D721Med (cell line): ENCODE measurements around the gene STX1A.

Source experiments
- DNase-seq: peaks from one replicate; pipeline ENCODE4 v3.0.0; 2011; ENCODE audit warnings: low spot score; ENCODE audit not compliant: insufficient read length
- FAIRE-seq: peaks from 2 replicates; lab custom pipeline; 2011; peaks lifted over from hg19 to GRCh38; lab: Jason Lieb, UNC
- TF ChIP-seq, protein P1 (sequence below): IDR thresholded peaks from 2 replicates; pipeline ENCODE4 v1.5.1; 2012; ENCODE audit warnings: mild to moderate bottlenecking, control low read depth; ENCODE audit not compliant: insufficient read depth; ENCODE audit errors: missing control alignments

STX1A gene

DNA sequence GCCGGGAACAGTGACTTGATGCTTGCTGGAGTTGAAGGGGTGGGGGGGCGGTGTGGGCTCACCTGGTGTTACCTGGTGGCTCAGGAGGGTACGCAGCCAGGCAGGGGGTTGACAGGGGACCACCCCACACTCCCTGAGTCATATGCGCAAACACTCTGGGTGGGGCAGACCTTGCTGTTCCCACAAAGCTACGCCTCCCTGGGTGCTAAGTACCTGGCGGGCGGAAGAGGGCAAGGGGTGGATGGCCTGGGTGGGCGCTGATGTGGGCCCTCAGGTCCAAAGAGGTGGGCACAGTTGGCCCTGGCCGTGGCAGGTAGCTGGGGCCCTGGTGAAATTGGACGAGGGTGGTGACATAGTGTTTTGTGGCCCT is 13.9 kb downstream of the STX1A start:
- FAIRE-seq (no peak), DNase-seq (no peak)

DNA sequence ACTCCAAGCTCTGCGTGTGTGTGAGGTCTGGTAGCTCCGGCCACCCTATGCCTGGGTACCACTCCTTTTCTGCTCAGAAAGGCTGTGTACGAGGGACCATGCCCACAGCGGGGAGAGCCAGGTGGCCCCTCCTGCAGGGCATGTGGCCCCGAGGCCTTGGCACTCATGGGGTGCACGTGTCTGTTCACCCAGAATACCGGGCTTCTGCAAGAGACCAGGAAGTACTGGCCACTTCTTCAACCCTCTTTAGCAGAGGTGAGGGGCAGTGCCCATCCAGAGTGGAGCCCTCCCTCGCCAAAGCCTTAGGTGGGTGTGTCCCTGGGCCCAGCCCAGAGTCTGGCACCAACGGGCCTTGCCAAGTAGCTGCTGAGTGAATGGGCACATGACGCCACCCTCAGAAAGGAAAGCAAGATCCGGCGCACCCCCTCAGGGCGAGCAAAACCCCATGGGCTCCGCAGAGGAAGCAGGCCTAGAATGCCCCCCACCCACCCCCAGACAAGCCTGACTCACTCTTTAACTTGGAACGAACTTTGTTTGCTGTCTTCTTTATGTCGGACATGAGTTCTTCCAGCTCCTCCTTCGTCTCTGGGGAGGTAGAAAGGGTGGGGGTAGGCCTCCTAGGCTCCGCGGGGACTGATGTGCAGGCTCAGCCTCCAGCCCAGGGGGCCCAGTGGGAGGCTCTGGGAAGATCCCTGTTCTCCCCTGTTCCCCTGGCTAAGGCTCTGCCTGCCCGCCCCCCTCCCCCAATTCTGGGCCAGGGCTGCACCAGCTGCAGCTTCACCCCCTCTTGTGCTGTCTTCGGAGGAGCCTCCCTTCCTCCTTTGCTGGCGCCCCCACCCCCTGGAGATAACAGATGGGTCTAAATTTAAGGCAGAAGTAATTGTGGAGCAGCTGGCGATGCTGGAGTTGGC is 14.6 kb downstream of the STX1A start:
- TF ChIP-seq, protein P1, sequence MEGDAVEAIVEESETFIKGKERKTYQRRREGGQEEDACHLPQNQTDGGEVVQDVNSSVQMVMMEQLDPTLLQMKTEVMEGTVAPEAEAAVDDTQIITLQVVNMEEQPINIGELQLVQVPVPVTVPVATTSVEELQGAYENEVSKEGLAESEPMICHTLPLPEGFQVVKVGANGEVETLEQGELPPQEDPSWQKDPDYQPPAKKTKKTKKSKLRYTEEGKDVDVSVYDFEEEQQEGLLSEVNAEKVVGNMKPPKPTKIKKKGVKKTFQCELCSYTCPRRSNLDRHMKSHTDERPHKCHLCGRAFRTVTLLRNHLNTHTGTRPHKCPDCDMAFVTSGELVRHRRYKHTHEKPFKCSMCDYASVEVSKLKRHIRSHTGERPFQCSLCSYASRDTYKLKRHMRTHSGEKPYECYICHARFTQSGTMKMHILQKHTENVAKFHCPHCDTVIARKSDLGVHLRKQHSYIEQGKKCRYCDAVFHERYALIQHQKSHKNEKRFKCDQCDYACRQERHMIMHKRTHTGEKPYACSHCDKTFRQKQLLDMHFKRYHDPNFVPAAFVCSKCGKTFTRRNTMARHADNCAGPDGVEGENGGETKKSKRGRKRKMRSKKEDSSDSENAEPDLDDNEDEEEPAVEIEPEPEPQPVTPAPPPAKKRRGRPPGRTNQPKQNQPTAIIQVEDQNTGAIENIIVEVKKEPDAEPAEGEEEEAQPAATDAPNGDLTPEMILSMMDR: no peak
- FAIRE-seq (no peak), DNase-seq (peak; percentile 65)

More for the DNA sequence above, 13.9 kb downstream of the STX1A start:
- TF ChIP-seq, protein P1: no peak

DNA sequence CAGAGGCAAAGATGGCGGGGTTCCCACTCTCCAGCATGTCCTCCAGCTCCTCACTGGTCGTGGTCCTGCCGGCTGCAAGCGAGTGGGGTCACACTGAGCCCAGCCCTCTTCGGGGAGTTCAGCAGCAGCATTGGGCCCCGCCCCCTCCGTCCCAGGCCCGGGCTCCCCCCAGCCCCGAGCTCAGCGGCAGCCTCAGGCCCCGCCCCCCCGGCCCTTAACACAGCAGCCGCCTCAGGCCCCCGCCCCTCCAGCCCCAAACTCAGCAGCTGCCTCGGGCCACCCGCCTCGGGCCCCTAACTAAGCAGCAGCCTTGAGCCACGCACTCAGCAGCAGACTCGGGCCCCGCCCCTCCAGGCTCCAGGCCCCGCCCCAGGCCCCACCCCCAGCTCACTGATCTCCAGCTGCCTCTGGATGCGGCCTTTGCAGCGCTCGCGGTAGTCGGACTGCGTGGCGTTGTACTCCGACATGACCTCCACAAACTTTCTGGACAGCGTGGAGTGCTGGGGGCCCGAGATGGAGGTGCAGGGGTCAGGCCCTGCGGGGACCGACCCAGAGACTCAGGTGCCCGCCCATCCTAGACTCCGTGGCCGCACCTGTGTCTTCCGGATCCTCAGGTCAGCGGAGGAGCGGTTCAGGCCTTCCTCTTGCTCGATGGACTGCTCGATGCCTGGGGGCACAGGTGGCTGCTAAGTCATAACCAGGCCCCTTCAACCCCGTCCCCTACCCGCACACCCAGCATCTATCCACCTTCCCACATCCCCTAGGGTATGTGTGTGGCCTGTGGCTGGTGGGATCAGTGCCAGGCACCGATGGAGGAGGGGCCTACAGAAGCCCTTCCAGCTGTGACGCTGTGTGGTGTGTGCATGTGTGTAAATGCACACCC is 15.5 kb downstream of the STX1A start:
- TF ChIP-seq, protein P1: no peak
- no peak for DNase-seq
- no peak for FAIRE-seq

DNA sequence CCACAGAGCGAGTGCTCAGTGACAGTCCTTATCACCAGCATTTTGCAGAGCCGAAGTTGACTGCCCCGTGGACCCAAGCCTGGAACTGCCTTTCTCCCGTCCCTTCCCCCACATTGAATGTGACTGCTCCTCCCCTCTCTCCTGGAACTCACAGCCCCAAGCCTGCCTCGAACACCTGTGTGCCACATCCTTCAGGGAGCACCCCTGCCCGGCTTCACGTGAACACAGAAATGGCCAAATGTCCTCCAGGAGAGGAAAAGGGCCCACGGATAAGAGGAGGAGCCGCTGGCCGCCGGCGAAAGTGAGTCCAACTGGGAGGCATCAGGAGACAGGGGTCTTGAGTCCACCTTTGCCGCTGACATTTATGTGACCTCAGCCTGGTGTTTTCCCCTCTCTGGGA is 16.2 kb downstream of the STX1A start:
- DNase-seq (no peak), FAIRE-seq (no peak)
- TF ChIP-seq, protein P1: no peak

DNA sequence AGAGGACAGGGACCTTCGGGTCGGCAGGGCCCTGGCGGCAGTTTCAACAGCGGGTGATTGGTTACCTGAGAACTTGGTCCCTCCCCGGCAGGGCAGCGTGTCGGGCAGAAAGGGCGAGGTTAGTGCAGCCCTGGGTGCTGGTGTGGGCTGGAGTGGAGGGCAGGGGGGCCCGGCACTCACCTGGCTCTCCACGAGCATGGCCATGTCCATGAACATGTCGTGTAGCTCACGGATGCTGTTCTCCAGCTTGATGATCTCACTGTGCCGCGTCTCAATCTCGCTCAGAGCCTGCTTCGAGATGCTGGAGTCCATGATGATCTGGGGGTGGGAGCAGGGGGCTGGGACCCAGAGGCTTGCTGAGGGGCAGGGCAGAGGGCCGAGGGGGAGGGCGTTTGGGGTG is 16.8 kb downstream of the STX1A start:
- DNase-seq (no peak), FAIRE-seq (no peak)
- TF ChIP-seq, protein P1: no peak

DNA sequence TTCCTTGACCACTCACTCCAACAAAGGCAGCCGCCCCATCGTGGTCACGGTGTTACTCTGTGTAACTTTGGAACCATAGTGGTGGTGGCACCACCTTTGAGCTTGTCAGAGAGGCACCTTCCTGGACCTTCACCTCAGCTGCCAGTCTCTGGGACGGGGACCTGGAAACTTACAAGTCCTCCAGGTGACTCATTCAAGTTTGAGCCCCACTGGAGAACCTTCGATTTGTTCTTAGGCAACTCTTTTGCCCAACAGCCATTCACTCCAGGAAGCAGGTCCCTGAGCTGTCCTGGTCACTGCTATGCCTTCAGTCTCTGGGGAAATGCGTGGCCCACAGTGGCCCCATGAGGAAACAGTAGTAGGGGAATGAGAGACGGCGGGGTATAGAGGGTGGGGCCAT is 17.2 kb downstream of the STX1A start:
- no peak for DNase-seq
- TF ChIP-seq, protein P1: no peak
- FAIRE-seq: no peak
